ENCODE results near the gene IL34. TPM values are rescaled to one million over a fixed set of nuclear protein-coding genes. Genes with fewer than 3 reads are reported as not detected.
"Not testable (repeated sequence)": the region's sequence is repeated elsewhere in the genome, so short reads cannot be mapped to it uniquely, and the experiment has no call there.

Gene IL34
- total RNA-seq, 4 donors from 2014 or later: 96.9 to 158 (median 129) TPM

GRCh38 chr16:70611224-70611598, 35.1 kb upstream of the IL34 start:
- no peak for DNase-seq (ENCODE audit: low spot score in 2 of 2)
- H3K4me3 ChIP-seq (ENCODE audit: low read depth, poor library complexity, severe bottlenecking): no peak overlapping the region
- intact Hi-C loops (cut with DNase I; ENCODE audit: low total_unique reads): no loop called here
- TF ChIP-seq POLR2A (IDR thresholded peaks at IDR 0.05) (no peak), CTCF (IDR thresholded peaks at IDR 0.05) (no peak)
- 91 to 95% methylated on average over 5 of the region's 5 CpGs for WGBS, 2 donors

GRCh38 chr16:70611785-70612303, 34.5 kb upstream of the IL34 start:
- H3K4me3 ChIP-seq (ENCODE audit: low read depth, poor library complexity, severe bottlenecking): no peak overlapping the region
- no peak for DNase-seq (ENCODE audit: low spot score in 2 of 2)
- no peak for TF ChIP-seq POLR2A (IDR thresholded peaks at IDR 0.05)
- TF ChIP-seq CTCF (IDR thresholded peaks at IDR 0.05): no peak
- intact Hi-C loops (cut with DNase I; ENCODE audit: low total_unique reads): no loop called here
- 95 to 96% methylated on average over 4 of the region's 4 CpGs for WGBS, 2 donors

DNA sequence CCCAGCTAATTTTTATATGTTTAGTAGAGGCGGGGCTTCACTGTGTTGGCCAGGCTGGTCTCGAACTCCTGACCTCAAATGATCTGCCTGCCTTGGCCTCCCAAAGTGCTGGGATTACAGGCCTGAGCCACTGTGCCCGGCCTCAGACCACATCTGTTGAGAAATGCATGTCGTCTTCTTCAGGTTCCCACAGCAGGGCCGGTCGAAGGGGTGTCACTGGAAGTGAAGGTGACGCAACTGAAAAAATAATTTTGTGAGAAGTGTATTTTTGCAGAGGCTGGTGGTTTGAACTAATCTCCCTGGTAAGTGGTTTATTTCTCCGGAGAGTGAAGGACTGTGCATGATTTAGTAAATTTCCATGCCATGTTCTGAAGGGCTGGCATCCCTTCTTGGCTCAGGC, 33.4 kb upstream of the IL34 start:
- no peak for DNase-seq (ENCODE audit: low spot score in 2 of 2)

DNA sequence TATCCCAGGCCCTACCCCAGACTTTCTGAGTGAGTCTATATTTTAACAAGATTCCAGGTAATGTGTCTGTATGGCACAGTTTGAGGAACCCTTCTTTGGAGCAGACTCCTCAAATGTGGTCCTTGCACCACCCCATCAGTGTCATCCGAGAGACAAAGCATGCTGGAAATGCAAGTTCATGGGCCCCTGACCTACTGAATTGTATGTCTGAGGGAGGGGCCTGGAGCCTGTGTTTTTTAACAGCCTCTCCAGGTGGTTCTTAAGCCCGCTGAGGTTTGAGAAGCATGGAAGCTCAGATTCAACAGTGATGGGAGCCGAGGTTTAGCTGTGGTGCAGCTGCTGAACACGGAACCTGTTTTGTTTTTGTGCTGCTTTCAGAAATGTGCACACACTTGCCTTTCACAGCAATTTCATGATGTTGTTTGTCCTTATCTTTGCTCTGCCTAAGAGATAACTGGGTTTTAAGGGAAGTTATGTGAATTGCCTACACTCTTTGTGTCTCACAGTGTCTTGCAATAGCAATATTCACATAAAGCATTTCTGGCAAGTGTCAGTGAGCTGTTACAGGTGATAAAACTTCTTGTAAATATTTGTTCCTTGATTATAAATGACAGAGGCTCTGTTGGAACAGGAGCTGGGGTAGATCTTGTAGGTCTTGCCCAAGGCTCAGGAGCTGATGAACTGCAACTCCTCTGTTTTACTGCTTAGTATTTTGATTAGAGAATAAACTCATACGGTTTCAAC, 32.0 kb upstream of the IL34 start:
- H3K4me3 ChIP-seq (ENCODE audit: low read depth, poor library complexity, severe bottlenecking): no peak overlapping the region
- TF ChIP-seq CTCF (IDR thresholded peaks at IDR 0.05) (no peak), POLR2A (IDR thresholded peaks at IDR 0.05) (no peak)
- intact Hi-C loops (cut with DNase I; ENCODE audit: low total_unique reads): no loop called here
- WGBS, 2 donors: 48 to 56% methylated on average over 5 of the region's 5 CpGs
- DNase-seq (ENCODE audit: low spot score in 2 of 2): no peak

More for the DNA sequence above, 33.4 kb upstream of the IL34 start:
- WGBS, 2 donors: 91 to 95% methylated on average over 8 of the region's 8 CpGs
- no peak overlapping the region for H3K4me3 ChIP-seq (ENCODE audit: low read depth, poor library complexity, severe bottlenecking)
- TF ChIP-seq CTCF (IDR thresholded peaks at IDR 0.05) (no peak), POLR2A (IDR thresholded peaks at IDR 0.05) (no peak)
- intact Hi-C loops (cut with DNase I; ENCODE audit: low total_unique reads): no loop called here

- no peak overlapping the region for H3K4me3 ChIP-seq (ENCODE audit: low read depth, poor library complexity, severe bottlenecking)
- WGBS, 2 donors: 58 to 68% methylated on average over 5 of the region's 5 CpGs
- no peak for TF ChIP-seq POLR2A (IDR thresholded peaks at IDR 0.05)
- TF ChIP-seq CTCF (IDR thresholded peaks at IDR 0.05): no peak
- DNase-seq (ENCODE audit: low spot score in 2 of 2): no peak
- intact Hi-C loops (cut with DNase I; ENCODE audit: low total_unique reads): no loop called here
Observed at GRCh38 chr16:70615945-70616344, 30.4 kb upstream of the IL34 start.

GRCh38 chr16:70621864-70622263, 24.5 kb upstream of the IL34 start:
- H3K4me3 ChIP-seq (ENCODE audit: low read depth, poor library complexity, severe bottlenecking); DNase-seq (ENCODE audit: low spot score in 2 of 2); intact Hi-C loops (cut with DNase I; ENCODE audit: low total_unique reads): not testable (repeated sequence)
- WGBS, 2 donors: 70 to 74% methylated on average over 3 of the region's 3 CpGs
